DMS79 (cell line): ENCODE data around the gene SERPINA4.

ENCODE experiments used
- DNase-seq: peaks from one replicate; lab custom pipeline; 2025; lab: John Stamatoyannopoulos, UW

Gene SERPINA4

DNA sequence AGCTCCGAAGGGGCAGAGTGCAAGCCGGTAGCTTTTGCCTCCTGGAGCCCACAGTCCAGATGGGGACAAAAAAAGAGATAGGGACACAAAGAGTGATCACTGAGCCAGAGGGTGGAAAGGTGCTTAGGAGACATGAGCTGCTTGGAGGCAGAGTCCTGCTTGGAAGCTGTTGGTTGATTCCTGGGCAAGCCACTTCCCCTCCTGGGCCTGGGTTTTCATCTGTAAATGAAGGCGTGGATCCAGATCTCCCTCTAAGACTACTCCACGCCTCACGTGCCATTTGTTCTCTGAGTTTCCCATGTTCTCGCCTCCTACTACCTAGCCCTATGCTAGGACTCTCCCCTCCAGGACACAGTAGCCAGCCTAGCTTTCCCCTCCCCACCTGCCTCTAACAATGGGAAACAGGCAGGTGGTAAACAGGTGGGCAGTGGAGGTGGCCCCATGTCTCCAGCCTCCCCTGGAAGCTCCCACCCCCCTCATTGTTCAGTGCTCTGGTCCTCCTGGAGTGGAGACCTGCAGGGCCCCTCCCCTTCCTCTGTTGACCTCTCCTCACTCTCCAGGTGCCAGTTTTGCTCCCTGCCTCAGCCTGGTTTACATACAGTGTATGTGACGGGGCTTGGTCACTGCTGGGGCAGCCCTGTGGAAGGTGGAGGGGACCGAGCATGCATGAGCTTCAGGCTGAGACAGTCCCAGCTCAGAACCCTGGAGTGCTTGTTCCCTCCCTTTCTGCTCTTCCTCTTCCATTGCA is 54.8 kb downstream of the SERPINA4 start:
- DNase-seq: no peak

DNA sequence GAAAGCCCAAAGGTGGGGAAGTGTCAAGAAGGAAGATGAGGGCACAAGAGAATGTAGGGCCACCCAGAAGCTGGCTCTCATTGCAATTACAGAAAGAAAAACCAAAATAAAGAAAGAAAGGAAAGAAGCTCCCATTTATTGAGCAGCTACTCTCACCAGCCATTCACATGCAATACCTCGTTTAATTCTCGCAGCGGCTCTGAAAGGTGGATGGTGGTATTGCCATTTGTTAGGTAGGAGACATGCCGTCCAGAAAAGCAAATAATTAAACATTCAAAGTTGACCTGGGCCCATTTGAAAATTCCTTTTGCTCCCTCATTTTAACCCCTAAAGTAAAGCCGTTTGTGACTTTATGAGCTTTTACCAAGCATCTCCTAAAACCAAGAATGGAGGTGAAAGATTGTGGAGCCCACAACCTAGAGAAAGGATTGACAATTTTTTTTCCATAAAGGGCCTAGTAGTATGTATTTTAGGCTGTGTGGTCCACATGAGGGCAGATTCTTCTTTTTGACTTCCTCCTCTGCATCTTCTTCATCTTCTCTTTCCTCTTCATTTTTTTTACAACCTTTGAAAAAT is 56.2 kb downstream of the SERPINA4 start:
- DNase-seq: no peak

DNA sequence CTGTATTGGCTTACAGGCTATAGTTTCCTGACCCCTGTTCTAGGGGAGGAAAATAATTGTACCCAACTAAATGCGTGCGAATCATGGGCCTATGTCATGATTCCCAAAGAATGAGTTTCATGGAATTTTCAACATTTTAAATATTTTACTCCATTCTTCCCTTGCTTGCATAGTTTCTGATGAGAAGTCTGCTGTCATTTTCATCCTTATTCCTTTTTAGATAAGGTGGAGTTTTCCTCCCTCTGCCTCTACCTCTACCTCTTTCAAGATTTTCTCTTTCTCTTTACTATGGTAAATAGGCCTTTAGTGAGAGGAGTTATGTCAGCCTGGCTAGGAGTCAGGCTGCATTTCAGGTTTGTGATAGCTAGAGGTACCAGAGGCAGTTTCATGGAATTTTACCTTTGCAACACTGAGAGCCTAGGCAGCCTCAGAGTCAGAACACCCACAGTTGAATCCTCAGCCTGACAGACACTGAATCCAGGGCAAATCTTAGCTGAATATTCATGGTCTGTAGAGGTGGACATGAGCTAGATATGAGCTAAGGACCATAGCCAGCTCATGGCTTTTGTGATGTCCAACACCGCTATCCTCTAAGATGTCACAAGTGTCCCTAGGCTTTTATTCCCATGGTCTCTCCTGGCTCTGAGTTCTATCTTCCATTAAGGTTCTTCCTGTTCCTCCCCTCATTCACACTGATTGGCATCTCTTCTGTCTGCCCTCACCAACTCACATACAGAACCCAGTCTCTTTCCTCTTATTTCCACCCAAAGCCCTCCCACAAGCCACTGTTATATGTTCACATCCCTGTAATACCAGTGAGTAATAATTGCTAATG is 57.0 kb downstream of the SERPINA4 start:
- no peak for DNase-seq

DNA sequence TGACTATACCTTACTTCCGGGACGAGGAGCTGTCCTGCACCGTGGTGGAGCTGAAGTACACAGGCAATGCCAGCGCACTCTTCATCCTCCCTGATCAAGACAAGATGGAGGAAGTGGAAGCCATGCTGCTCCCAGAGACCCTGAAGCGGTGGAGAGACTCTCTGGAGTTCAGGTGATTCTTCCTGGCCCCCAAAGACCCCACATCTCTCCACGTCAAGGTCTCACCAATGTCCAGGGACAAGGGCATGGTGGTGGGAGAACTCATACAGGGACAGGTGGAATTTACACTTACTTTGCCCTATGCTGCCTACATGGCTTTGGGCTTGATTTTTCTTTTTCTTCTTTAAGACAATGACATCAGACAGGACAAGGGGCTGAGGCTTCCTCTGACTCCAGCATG is 58.1 kb downstream of the SERPINA4 start:
- DNase-seq: no peak
